Effector memory CD4-positive, alpha-beta T cell (primary cell): ENCODE data around the gene TINAGL1.
"Not testable (repeated sequence)": the region's sequence is repeated elsewhere in the genome, so short reads cannot be mapped to it uniquely, and the experiment has no call there.

Experiments
- DNase-seq, 3 donors: peaks; one replicate each; pipeline ENCODE4 v3.0.0-alpha.2; 2020
- H3K27ac ChIP-seq: 2 replicates; pipeline ENCODE4 v1.7.0; 2013; ENCODE audit warnings: mild to moderate bottlenecking, low read length, moderate library complexity; ENCODE audit not compliant: insufficient read depth, poor library complexity, severe bottlenecking
- H3K27me3 ChIP-seq: replicated peaks from 2 replicates; pipeline ENCODE4 v1.7.0; 2013; ENCODE audit warnings: mild to moderate bottlenecking, low read length; ENCODE audit not compliant: insufficient read depth, control insufficient read depth, poor library complexity, severe bottlenecking
- H3K36me3 ChIP-seq: 2 replicates; pipeline ENCODE4 v1.7.0; 2013; ENCODE audit warnings: mild to moderate bottlenecking, low read length, moderate library complexity; ENCODE audit not compliant: control insufficient read depth, insufficient read depth
- H3K4me1 ChIP-seq: 2 replicates; pipeline ENCODE4 v1.7.0; 2013; ENCODE audit warnings: low read length, mild to moderate bottlenecking; ENCODE audit not compliant: control insufficient read depth, insufficient read depth, poor library complexity, severe bottlenecking
- H3K4me3 ChIP-seq: 2 replicates; pipeline ENCODE4 v1.7.0; 2013; ENCODE audit warnings: low read length, low read depth, mild to moderate bottlenecking; ENCODE audit not compliant: insufficient read depth, poor library complexity, severe bottlenecking
- H3K9me3 ChIP-seq: 2 replicates; pipeline ENCODE4 v1.7.0; 2013; ENCODE audit warnings: mild to moderate bottlenecking, low read length, moderate library complexity; ENCODE audit not compliant: control insufficient read depth

The TINAGL1 gene

GRCh38 chr1:31583995-31584868, 7.9 kb downstream of the TINAGL1 start:
- no peak for DNase-seq
- Histone ChIP-seq H3K36me3 (no peaks in the 10 kb centered on the region), H3K27ac (no peak overlapping the region), H3K9me3 (no peaks in the 10 kb centered on the region), H3K27me3 (no peaks in the 10 kb centered on the region), H3K4me1 (no peaks in the 10 kb centered on the region), H3K4me3 (no peak overlapping the region)

DNA sequence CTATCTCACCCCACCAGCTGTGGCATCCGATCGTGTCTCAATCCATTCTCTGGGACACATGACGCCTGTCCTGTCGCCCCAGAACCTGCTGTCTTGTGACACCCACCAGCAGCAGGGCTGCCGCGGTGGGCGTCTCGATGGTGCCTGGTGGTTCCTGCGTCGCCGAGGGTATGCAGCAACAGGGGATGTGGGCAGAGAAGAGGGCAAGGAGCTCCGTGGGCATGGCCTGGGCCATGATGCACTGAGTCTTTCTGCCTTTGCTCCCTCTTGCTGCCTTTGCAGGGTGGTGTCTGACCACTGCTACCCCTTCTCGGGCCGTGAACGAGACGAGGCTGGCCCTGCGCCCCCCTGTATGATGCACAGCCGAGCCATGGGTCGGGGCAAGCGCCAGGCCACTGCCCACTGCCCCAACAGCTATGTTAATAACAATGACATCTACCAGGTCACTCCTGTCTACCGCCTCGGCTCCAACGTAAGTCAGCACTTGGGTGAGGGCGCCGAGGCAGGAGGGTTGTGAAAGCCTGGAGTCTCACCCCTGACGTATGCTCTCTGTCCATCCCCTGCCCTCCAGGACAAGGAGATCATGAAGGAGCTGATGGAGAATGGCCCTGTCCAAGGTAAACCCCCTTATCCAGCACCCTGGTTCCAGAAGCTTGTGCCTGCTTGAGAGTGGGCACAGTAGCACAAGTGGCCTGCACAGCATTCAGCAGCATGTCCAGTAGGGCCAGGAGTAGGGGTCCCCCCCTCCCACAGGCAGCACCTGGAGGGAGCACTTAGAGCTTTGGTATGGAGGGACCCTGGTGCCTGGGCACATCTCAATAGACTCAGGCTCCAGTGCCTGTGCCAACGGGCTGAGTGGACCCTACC, 8.8 kb downstream of the TINAGL1 start:
- H3K4me1 ChIP-seq: no peaks in the 10 kb centered on the region
- no peak overlapping the region for H3K4me3 ChIP-seq
- no peaks in the 10 kb centered on the region for H3K36me3 ChIP-seq
- no peaks in the 10 kb centered on the region for H3K9me3 ChIP-seq
- H3K27ac ChIP-seq: no peak overlapping the region
- no peaks in the 10 kb centered on the region for H3K27me3 ChIP-seq
- no peak for DNase-seq

DNA sequence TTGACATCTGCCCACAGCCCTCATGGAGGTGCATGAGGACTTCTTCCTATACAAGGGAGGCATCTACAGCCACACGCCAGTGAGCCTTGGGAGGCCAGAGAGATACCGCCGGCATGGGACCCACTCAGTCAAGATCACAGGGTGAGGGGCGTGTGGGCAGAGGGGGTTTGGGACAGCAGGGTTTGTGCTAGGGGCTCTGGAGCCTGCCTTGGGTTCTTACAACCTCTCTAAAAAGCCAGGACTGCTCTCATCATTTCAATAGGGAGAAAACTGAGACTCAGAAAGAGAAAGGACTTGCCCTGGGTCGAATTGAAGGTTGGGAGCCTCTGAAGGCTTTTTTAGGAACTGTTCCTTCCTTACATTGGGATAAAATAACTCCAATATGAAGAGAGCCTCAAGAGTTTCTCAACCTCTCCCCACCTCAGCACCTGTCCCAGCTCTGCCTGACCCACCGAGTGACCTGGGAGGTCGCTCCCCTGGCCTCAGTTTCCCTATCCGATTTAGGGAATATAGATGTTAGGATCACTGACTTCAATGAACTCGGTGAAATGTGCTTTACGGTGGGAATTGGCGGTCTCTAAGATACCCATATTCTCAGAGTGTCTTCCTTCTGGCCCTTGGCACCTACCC, 9.5 kb downstream of the TINAGL1 start:
- no peak overlapping the region for H3K4me3 ChIP-seq
- H3K9me3 ChIP-seq: no peaks in the 10 kb centered on the region
- H3K36me3 ChIP-seq: no peaks in the 10 kb centered on the region
- H3K27ac ChIP-seq: no peak overlapping the region
- H3K27me3 ChIP-seq: no peaks in the 10 kb centered on the region
- no peaks in the 10 kb centered on the region for H3K4me1 ChIP-seq
- no peak for DNase-seq

DNA sequence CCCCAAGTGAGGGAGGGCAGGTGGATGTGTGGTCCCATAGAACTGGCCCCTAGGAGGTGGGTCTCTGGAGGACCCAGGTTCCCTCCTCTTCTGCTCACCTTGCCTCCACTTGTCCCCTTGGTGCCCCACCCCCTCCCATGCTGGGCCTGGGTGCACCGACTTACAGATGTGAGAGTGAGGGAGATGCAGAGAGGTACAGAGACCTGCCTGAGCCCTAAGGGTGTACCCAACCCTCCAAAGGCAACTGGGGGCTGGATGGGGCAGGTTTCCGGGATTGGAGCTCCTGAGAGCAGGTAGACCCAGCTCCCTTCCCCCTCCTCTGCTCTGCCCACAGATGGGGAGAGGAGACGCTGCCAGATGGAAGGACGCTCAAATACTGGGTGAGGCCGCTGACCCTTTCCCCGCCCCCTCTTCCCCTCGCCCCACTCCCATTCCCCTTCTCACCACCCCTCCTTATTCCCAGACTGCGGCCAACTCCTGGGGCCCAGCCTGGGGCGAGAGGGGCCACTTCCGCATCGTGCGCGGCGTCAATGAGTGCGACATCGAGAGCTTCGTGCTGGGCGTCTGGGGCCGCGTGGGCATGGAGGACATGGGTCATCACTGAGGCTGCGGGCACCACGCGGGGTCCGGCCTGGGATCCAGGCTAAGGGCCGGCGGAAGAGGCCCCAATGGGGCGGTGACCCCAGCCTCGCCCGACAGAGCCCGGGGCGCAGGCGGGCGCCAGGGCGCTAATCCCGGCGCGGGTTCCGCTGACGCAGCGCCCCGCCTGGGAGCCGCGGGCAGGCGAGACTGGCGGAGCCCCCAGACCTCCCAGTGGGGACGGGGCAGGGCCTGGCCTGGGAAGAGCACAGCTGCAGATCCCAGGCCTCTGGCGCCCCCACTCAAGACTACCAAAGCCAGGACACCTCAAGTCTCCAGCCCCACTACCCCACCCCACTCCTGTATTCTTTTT, 10.3 kb downstream of the TINAGL1 start:
- H3K9me3 ChIP-seq: no peaks in the 10 kb centered on the region
- H3K36me3 ChIP-seq: no peaks in the 10 kb centered on the region
- no peak overlapping the region for H3K4me3 ChIP-seq
- no peaks in the 10 kb centered on the region for H3K4me1 ChIP-seq
- DNase-seq: no peak
- no peaks in the 10 kb centered on the region for H3K27me3 ChIP-seq
- H3K27ac ChIP-seq: no peak overlapping the region

DNA sequence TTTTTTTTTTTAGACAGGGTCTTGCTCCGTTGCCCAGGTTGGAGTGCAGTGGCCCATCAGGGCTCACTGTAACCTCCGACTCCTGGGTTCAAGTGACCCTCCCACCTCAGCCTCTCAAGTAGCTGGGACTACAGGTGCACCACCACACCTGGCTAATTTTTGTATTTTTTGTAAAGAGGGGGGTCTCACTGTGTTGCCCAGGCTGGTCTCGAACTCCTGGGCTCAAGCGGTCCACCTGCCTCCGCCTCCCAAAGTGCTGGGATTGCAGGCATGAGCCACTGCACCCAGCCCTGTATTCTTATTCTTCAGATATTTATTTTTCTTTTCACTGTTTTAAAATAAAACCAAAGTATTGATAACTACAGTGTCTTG, 11.0 kb downstream of the TINAGL1 start:
- H3K27ac ChIP-seq, DNase-seq, H3K4me1 ChIP-seq, H3K4me3 ChIP-seq, H3K36me3 ChIP-seq, H3K9me3 ChIP-seq, H3K27me3 ChIP-seq: not testable (repeated sequence)

DNA sequence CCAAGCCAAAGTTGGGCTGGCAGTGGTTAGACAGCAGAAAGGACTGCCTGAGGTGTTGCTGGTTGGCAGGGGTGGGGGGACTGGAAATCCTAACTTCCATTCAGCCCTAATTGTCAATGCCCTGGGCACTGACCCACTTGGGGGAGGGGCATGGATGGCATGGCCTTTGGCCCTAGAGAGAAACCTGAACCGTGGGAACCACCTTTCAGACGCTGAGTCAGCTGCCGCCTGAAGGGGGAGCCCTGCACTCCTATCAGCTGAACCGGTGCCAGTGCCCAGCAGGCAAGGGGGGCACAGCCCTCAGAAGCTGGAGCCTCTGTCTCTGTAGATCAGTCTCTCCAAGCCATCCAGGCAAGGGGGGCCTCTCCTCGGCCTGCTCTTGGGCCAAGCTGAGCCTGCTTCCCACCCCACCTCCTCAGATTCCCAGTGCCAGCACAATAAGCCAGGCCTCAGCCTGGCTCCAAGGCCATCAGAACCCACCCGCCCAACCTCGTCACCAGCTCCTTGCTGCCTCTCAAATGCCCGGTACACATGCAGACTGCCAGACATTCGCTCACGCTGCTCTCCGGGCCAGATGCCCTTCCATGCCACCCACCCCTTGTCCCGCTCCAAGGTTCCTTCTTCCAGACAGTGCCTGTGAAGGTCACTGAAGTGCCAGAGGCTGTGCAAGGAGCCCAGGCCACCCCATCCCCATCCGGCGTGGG, 11.6 kb downstream of the TINAGL1 start:
- no peaks in the 10 kb centered on the region for H3K36me3 ChIP-seq
- no peaks in the 10 kb centered on the region for H3K4me1 ChIP-seq
- DNase-seq: peak in 1 of 3 donors; percentile 5
- no peak overlapping the region for H3K27ac ChIP-seq
- H3K4me3 ChIP-seq: no peak overlapping the region
- no peaks in the 10 kb centered on the region for H3K9me3 ChIP-seq
- no peaks in the 10 kb centered on the region for H3K27me3 ChIP-seq

DNA sequence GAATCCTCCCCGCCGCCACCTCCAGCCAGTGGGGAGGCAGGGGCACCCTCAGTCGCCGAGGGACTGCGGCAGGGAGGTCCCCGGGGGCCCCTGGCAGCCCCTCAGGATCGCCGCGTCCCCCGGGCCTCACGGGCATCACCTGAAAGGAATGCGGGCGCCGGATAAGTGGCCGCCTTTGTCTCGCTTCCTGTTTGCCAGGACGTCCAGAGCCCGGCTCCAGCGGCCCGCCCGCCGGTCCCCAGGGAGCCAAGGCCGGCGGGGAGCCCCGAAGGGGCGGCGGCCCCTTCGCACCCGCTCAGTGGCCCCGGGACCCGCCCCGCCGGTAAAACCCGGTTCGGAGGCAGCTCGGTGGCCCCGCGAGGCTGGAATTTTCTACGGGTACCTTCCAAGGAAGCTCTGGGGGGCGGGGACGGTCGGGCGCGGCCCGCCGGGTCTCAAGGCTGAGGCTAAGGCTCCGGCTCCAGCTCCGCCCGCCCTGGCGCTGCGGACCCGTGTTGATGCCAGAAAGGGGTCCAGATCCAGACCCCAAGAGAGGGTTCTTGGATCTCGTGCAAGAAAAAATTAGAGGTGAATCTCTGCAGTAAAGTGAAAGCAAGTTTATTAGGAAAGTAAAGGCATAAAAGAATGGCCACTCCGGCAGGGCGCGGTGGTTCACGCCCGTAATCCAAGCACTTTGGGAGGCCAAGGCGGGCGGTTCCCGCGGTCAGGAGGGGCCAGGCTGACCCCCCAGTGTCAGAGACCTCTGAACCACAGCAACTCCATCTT, 12.6 kb downstream of the TINAGL1 start:
- Histone ChIP-seq H3K4me1 (no peaks in the 10 kb centered on the region), H3K27me3 (no peaks in the 10 kb centered on the region), H3K9me3 (no peaks in the 10 kb centered on the region), H3K4me3 (no peak overlapping the region), H3K27ac (no peak overlapping the region), H3K36me3 (no peaks in the 10 kb centered on the region)
- DNase-seq: no peak

DNA sequence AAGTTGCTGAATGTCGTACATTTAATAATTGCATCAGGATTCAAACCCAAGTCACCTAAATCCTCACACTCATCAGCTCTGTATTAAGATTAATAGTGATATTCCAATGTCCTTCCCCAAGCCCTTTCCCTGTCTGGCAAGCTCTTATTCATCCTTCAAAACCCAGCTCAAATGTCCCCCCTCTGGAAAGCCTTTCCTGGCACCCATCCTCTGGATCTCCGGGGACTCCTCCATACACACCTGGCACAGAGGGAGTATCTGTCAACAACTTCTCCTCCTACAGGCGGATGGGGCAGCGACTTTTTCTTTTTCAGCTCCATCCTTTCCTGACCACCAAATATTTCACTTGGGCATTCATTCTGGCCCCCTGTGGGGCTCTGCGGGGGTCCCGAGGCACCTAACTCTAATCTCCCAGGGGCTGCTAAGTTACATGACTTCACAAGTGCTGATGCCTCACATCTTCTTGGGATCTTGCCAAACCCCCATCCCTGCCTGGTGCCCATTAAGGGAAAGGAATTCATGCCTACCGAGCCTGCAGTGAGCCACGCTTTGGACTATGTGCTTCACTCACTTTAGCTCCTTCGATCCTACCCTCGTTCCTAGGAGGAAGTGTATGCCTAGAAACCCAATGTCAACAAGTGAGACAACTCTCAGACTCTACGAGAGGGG, 15.2 kb downstream of the TINAGL1 start:
- H3K4me1 ChIP-seq: no peaks in the 10 kb centered on the region
- no peak overlapping the region for H3K27ac ChIP-seq
- no peak overlapping the region for H3K4me3 ChIP-seq
- no peaks in the 10 kb centered on the region for H3K9me3 ChIP-seq
- no peaks in the 10 kb centered on the region for H3K27me3 ChIP-seq
- H3K36me3 ChIP-seq: no peaks in the 10 kb centered on the region
- no peak for DNase-seq
